GM12865 (cell line): Measurements from ENCODE around the gene PTPRN2.
"Not testable (repeated sequence)": the region's sequence is repeated elsewhere in the genome, so short reads cannot be mapped to it uniquely, and the experiment has no call there.

ENCODE experiments used
- DNase-seq: peaks from one replicate; pipeline ENCODE4 v3.0.0; 2010; ENCODE audit warnings: low read depth
- H3K4me3 ChIP-seq: 2 replicates; pipeline ENCODE4 v1.5.1; 2011; ENCODE audit warnings: mild to moderate bottlenecking, low read depth, low read length, control low read depth
- CTCF ChIP-seq: IDR thresholded peaks from 2 replicates; pipeline ENCODE4 v1.5.1; 2011; ENCODE audit warnings: low read length, control low read depth, low read depth, inconsistent platforms; ENCODE audit not compliant: insufficient read depth; ENCODE audit errors: missing control alignments

The PTPRN2 gene

DNA sequence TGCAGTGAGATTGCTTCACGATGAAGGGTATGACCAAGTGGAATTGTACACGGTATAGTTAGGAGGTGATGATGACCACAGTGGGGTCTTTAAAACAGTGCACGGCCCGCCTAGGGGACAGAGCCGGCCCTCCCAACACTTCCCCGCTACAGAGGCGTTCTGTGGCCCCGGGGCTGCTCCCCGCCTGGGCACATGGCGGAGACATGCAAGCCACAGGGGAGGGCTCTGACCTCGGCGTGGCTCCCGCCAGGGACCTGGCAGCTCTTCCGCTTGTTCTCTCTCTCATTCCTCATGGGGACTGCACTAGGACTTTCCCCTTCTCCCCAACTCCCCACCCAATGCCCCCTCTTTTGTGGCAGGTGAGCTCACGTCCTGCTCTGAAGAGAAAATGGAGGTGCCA, 857.0 kb downstream of the PTPRN2 start:
- TF ChIP-seq CTCF = no peak
- no peak overlapping the region for H3K4me3 ChIP-seq
- DNase-seq = no peak

DNA sequence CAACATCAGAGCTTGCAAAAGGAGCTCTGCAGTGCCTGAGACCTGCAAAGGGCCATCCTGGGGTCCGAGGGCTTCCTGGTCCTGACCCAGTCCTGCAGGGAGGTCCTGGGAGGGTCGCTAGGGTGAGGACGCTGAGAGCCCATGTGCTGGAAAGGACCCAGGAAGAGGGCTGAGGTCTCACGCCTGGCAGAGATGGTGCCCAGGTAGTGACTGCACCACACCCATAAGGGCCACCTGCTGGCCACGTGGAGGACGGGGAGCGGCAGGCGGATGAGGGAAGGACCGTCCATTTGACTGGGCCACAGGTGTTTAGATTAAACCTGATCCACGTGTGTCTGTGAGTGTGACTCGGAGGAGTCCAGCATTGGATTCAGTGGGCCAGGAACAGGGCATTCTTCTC, 858.1 kb downstream of the PTPRN2 start:
- no peak for DNase-seq
- no peak overlapping the region for H3K4me3 ChIP-seq
- TF ChIP-seq CTCF = no peak

GRCh38 chr7:157727964-157728615, 859.5 kb downstream of the PTPRN2 start:
- DNase-seq = no peak
- TF ChIP-seq CTCF = no peak
- H3K4me3 ChIP-seq = no peak overlapping the region

DNA sequence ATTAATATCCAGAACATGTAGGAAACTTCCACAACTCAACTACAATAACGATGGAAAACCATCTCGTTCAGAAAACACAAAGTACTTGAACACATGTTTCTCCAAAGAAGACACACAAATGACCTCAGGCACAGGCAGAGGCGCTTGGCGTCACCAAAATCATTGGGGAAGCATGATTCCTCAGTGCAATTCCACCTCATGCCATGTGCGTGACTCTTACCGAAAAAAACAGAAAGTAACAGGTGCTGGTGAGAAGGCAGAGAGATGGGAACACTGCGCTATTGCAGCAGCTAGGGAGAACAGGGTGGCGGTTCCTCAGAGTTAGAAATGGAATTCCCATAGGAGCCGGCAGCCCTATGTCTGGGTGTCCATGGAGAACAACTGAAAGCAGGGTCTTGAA, 860.9 kb downstream of the PTPRN2 start:
- DNase-seq = no peak
- H3K4me3 ChIP-seq = no peak overlapping the region
- TF ChIP-seq CTCF = no peak

- not testable (repeated sequence) for DNase-seq
These were observed 862.3 kb downstream of the PTPRN2 start for GRCh38 chr7:157725312-157725711.

DNA sequence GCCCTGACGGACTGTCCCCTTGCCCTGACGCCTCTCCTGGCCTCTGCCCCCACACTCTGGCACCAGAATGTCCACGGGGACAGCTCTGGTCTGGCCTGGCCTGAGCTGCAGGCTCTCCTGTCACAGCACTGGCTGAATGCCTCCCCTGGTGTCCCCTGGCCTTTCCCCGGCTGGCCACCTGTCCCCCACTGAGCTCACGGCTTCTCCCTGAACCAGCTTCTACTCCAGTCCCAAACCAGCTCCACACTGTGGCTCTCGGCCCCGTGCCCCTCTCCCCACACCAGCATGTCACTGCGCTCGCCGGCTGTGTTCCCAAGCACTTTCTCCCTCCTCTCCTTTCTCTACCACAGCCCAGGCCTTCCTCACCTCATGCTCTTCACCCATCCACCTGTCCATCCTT, 864.4 kb downstream of the PTPRN2 start:
- no peak for DNase-seq
- no peak for TF ChIP-seq CTCF
- no peak overlapping the region for H3K4me3 ChIP-seq

More at GRCh38 chr7:157725312-157725711, 862.3 kb downstream of the PTPRN2 start:
- H3K4me3 ChIP-seq = not testable (repeated sequence)

GRCh38 chr7:157722137-157723060, 865.2 kb downstream of the PTPRN2 start:
- no peak overlapping the region for H3K4me3 ChIP-seq
- TF ChIP-seq CTCF = no peak
- DNase-seq = no peak
